ENCODE measurements around the gene FCSK.

FCSK gene

GRCh38 chr16:70457446-70458166 lies 3.2 kb downstream of the FCSK start:
- no peak for DNase-seq

DNA sequence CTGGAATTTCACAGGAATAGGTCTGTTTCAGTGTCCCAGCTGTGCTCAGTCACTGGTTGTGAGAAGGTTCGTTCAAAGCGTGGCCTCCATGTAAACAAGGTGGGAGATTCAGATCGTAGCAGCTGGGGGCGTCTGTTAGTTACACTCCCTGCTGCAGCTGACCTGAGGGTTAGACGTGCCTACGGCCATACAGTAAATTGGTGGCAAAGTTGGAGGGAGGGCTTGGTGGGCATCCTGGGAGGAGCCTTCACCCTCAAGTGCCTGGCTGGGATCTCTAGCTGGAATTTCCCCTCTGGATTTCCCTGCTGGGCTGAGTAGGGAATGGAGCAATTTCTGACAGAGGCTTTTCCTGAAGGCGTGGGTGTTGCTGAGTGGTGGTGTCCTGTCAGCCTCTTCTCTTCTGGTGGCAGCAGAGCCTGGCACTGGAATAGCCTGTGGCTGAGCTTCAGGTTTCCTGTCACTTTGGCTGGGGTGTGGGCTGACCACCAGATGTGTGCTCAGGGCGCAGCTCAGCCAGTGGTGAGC lies 6.4 kb downstream of the FCSK start:
- DNase-seq = no peak

DNA sequence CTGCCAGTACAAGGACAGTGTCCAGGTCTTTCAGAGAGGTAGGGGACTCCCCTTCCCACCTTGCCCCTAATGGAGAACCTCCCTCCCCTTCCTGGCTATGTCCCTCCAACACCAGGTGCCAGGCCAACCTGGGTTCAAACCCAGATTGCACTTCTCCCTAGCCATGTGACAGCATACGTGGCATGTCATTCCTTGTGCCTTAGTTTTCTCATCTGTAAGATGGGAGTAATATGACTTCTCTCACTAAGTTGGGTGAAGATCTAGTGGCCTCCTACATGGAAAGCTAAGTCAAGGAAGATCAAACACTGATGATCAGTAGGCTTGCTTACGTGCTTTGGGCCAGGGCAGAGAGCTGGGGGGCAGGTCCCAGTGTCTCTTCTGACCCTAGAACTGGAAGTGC lies 8.8 kb downstream of the FCSK start:
- DNase-seq = no peak

- DNase-seq = no peak
These were observed 11.8 kb downstream of the FCSK start for GRCh38 chr16:70465999-70466804.

GRCh38 chr16:70466805-70467076 lies 12.3 kb downstream of the FCSK start:
- no peak for DNase-seq

- DNase-seq = no peak
These were observed 12.7 kb downstream of the FCSK start for GRCh38 chr16:70467113-70467512.

DNA sequence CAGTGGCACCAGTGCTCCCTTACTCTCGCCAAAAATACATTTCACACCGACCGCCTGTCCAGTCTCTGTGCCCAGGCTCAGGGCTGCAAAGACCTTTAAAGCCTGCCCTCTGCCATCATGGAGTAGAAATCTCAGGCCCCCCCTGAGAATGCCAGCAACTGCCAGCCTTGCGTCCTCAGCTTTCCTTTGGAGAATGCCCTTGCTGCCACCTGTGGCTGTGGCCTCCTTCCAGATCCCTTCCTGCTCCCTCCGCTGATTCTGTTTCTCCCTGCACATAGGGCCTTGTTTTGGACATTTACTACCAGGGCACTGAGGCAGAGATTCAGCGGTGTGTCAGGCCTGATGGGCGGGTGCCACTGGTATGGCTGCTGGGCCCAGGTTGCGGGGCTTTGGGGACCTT lies 13.2 kb downstream of the FCSK start:
- DNase-seq = no peak

- DNase-seq = no peak
These were observed 14.6 kb downstream of the FCSK start for GRCh38 chr16:70468776-70469525.

DNA sequence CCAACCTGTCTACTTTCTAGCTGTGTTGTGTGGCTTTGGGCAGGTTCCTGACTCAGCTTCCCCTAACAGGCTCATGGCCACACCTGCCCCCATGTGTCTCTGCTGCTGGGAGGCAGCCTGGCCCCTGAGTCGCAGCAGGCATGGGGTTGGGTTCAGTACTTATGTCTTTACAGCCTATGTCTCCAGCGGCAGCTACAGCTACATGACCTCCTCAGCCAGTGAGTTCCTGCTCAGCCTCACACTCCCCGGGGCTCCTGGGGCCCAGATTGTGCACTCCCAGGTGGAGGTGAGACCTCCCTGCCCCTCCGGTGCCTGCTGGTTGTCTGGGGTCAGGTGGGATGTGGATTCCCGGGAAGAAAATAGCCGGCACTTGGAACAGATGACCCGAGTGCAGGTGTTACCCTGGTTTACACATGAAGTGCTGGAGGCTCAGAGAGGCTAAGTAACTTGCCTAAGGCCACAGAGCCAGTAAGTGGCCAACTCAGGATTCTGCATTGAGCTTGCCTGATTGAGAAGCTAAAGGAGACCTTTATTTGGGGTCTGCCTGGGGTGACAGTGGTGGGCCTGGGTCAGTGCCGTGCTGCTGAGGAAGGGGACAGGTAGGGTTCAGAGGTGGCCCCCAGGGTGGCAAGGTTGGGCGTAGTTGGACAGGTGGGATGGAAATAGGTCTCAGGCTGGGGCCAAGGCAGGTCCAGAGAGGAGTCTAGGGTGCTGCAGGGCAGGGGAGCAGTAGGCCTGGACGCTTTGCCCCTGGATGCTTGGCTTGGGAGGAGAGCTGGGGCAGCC lies 15.9 kb downstream of the FCSK start:
- no peak for DNase-seq

GRCh38 chr16:70470927-70471341 lies 16.5 kb downstream of the FCSK start:
- DNase-seq = no peak

- DNase-seq = no peak
These were observed 18.5 kb downstream of the FCSK start for GRCh38 chr16:70472786-70473433.

GRCh38 chr16:70473446-70474319 lies 19.3 kb downstream of the FCSK start:
- no peak for DNase-seq

DNA sequence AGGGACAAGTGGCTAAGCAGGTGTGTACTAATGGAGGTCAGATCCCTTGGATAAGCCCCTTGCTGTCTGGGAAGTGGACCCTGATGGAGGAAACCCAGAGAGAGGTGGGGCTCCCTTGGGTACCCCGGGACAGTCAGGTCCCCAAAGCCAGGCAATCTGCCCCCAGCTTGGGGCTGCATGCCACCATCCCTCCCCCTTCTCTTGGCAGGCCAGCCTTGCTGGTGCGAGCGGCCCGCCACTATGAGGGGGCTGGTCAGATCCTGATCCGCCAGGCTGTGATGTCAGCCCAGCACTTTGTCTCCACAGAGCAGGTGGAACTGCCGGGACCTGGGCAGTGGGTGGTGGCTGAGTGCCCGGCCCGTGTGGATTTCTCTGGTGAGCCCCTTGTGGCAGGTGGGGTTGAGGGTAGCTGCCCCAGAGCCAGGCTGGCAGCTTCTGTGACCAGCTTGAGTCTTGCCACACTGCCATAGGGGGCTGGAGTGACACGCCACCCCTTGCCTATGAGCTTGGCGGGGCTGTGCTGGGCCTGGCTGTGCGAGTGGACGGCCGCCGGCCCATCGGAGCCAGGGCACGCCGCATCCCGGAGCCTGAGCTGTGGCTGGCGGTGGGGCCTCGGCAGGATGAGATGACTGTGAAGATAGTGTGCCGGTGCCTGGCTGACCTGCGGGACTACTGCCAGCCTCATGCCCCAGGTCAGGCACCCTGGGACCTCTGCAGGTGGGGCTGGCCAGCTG lies 20.1 kb downstream of the FCSK start:
- no peak for DNase-seq

DNA sequence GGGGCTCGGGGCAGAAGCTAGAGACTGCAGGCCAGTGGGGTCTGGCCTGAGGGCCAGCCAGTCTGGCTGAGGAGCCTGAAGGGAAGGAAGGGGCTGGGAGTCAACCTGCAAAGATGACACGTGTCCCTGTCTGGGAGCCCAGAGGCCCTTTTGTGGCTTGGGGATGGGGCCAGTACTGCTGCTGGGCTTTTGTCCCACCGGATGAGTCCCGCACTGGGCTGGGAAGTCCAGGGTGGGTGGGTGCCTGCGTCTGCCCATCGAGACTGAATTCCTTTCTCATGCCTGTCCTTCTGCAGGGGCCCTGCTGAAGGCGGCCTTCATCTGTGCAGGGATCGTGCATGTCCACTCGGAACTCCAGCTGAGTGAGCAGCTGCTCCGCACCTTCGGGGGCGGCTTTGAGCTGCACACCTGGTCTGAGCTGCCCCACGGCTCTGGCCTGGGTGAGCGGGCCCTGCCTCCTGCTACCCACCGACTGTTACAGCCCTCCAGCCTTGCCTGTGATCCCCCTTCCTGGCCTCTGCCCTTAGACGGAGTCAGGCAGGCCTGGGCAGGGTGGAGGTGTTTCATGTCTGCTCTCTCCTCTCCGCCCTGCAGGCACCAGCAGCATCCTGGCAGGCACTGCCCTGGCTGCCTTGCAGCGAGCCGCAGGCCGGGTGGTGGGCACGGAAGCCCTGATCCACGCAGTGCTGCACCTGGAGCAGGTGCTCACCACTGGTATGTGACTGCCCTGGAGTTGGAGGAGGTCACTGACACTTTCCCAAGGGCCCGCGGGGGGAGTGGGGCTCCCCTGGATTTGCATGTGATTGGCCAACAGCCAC lies 20.9 kb downstream of the FCSK start:
- no peak for DNase-seq

- peak; percentile 58 for DNase-seq
These were observed 22.1 kb downstream of the FCSK start for GRCh38 chr16:70476272-70477020.

GRCh38 chr16:70478169-70478568 lies 23.8 kb downstream of the FCSK start:
- no peak for DNase-seq

DNA sequence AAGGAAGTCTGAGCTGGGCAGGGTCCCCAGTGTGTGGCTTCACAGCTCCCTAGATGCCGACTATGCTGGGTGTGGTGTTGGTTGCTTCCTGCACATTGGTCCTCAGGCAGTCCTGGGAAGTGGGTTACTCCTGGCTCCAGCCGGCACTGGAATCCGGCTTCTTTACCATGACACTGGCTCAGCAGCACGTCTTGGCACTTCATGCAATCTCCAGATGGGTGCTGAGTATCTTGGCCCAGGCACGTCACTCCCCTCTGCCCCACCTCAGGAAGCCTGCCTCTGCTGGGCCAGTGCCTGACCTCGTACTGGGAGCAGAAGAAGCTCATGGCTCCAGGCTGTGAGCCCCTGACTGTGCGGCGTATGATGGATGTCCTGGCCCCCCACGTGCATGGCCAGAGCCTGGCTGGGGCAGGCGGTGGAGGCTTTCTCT lies 24.5 kb downstream of the FCSK start:
- no peak for DNase-seq

Data from stimulated activated CD4-positive, alpha-beta T cell treated with anti-CD3 and anti-CD28 coated beads, Interleukin-4, amount 100 ng/mL, for 24 hours (primary cell).